LoVo (cell line): Measurements from ENCODE around the gene COL20A1.

Experiments
- DNase-seq: peaks from one replicate; pipeline ENCODE4 v3.0.0-alpha.2; 2016; ENCODE audit warnings: low spot score

COL20A1 gene

GRCh38 chr20:63261060-63261794 is 31.8 kb upstream of the COL20A1 start:
- no peak for DNase-seq

GRCh38 chr20:63261795-63262528 is 31.0 kb upstream of the COL20A1 start:
- no peak for DNase-seq

- no peak for DNase-seq
These were observed 30.1 kb upstream of the COL20A1 start for GRCh38 chr20:63262836-63263235.

GRCh38 chr20:63264000-63264399 is 29.0 kb upstream of the COL20A1 start:
- no peak for DNase-seq

GRCh38 chr20:63264519-63264918 is 28.5 kb upstream of the COL20A1 start:
- no peak for DNase-seq

GRCh38 chr20:63265891-63266515 is 27.0 kb upstream of the COL20A1 start:
- no peak for DNase-seq

GRCh38 chr20:63267691-63268090 is 25.3 kb upstream of the COL20A1 start:
- DNase-seq, result no peak

- DNase-seq, result no peak
These were observed 24.7 kb upstream of the COL20A1 start for GRCh38 chr20:63268256-63268655.

GRCh38 chr20:63268671-63269439 is 24.1 kb upstream of the COL20A1 start:
- no peak for DNase-seq

GRCh38 chr20:63269724-63270123 is 23.3 kb upstream of the COL20A1 start:
- DNase-seq, result no peak

- DNase-seq, result no peak
These were observed 22.2 kb upstream of the COL20A1 start for GRCh38 chr20:63270606-63271325.

GRCh38 chr20:63272105-63273058 is 20.6 kb upstream of the COL20A1 start, which contains the start of gene ARFGAP1:
ARFGAP1 (plus strand) TSS chr20:63272813; CDS start chr20:63275581, 2,768 bp downstream.
- DNase-seq, result peak; percentile 88

GRCh38 chr20:63273059-63273579 is 19.9 kb upstream of the COL20A1 start:
- DNase-seq, result no peak

GRCh38 chr20:63273635-63274380 is 19.2 kb upstream of the COL20A1 start:
- DNase-seq, result peak; percentile 42

- DNase-seq, result no peak
These were observed 18.4 kb upstream of the COL20A1 start for GRCh38 chr20:63274381-63275228.

GRCh38 chr20:63275825-63276224 is 17.2 kb upstream of the COL20A1 start:
- DNase-seq, result no peak

- DNase-seq, result no peak
These were observed 16.0 kb upstream of the COL20A1 start for GRCh38 chr20:63276956-63277355.
